Activated CD8-positive, alpha-beta memory T cell treated with anti-CD3 and anti-CD28 coated beads for 48 hours (primary cell): ENCODE measurements around the gene HERC3.

Experiments
- DNase-seq, 3 experiments: peaks; one replicate each; pipeline ENCODE4 v3.0.0-alpha.2; 2020; ENCODE audit warnings: low read depth in 2 of 3, low spot score in 2 of 3

Gene HERC3

GRCh38 chr4:88659055-88659889 is 67.0 kb downstream of the HERC3 start:
- no peak for DNase-seq

- no peak for DNase-seq
Measured at GRCh38 chr4:88659890-88660208, 67.6 kb downstream of the HERC3 start.

- DNase-seq, result no peak
Measured at GRCh38 chr4:88660446-88661294, 68.4 kb downstream of the HERC3 start.

- DNase-seq, result no peak
Measured at GRCh38 chr4:88661739-88662138, 69.5 kb downstream of the HERC3 start.

GRCh38 chr4:88672987-88673386 is 80.7 kb downstream of the HERC3 start:
- no peak for DNase-seq

- no peak for DNase-seq
Measured at GRCh38 chr4:88673886-88674285, 81.6 kb downstream of the HERC3 start.

- no peak for DNase-seq
Measured at GRCh38 chr4:88674565-88674964, 82.3 kb downstream of the HERC3 start.

- DNase-seq, result no peak
Measured at GRCh38 chr4:88674979-88675378, 82.7 kb downstream of the HERC3 start.

GRCh38 chr4:88675543-88675942 is 83.3 kb downstream of the HERC3 start:
- no peak for DNase-seq

- DNase-seq, result no peak
Measured at GRCh38 chr4:88681209-88681608, 88.9 kb downstream of the HERC3 start.

GRCh38 chr4:88690355-88690754 is 98.1 kb downstream of the HERC3 start:
- no peak for DNase-seq

GRCh38 chr4:88693792-88694191 is 101.5 kb downstream of the HERC3 start:
- DNase-seq, result no peak

GRCh38 chr4:88696630-88697029 is 104.3 kb downstream of the HERC3 start:
- DNase-seq, result no peak

- no peak for DNase-seq
Measured at GRCh38 chr4:88697141-88697540, 104.9 kb downstream of the HERC3 start.

GRCh38 chr4:88697588-88698329 is 105.5 kb downstream of the HERC3 start, which contains the start of gene NAP1L5:
TSS of gene NAP1L5 (minus strand) at chr4:88697829. CDS start at chr4:88697754, 75 bp downstream.
- DNase-seq, result peak; percentile 21 to 46 (median 30)

GRCh38 chr4:88698519-88698918 is 106.2 kb downstream of the HERC3 start:
- DNase-seq, result no peak

GRCh38 chr4:88702782-88703181 is 110.5 kb downstream of the HERC3 start:
- DNase-seq, result no peak

GRCh38 chr4:88705223-88705622 is 112.9 kb downstream of the HERC3 start:
- DNase-seq, result no peak

- no peak for DNase-seq
Measured at GRCh38 chr4:88705805-88706492, 113.7 kb downstream of the HERC3 start.

GRCh38 chr4:88706574-88706973 is 114.3 kb downstream of the HERC3 start:
- DNase-seq, result no peak

GRCh38 chr4:88709989-88710388 is 117.7 kb downstream of the HERC3 start:
- DNase-seq, result no peak
